Nephron progenitor cell (in vitro differentiated cells): ENCODE measurements around the gene MAX.
A peak's percentile ranks its signal among the peaks of the same experiment; 100 is the strongest.

Source experiments
- DNase-seq: peaks from one replicate; pipeline ENCODE4 v3.0.0; 2021
- H3K27ac Mint-ChIP-seq: 2 replicates; pipeline ENCODE4 v1.8.0; 2021; ENCODE audit warnings: mild to moderate bottlenecking, moderate library complexity, mixed read lengths
- H3K27me3 Mint-ChIP-seq: 2 replicates; pipeline ENCODE4 v1.8.0; 2021; ENCODE audit warnings: mild to moderate bottlenecking, low read depth, mixed read lengths; ENCODE audit not compliant: poor library complexity
- H3K36me3 Mint-ChIP-seq: 2 replicates; pipeline ENCODE4 v1.8.0; 2021; ENCODE audit warnings: low read depth, mixed read lengths
- H3K4me1 Mint-ChIP-seq: 2 replicates; pipeline ENCODE4 v1.8.0; 2021; ENCODE audit warnings: mixed read lengths
- H3K4me3 Mint-ChIP-seq: 2 replicates; pipeline ENCODE4 v1.8.0; 2021; ENCODE audit warnings: mild to moderate bottlenecking, moderate library complexity, mixed read lengths
- H3K9me3 Mint-ChIP-seq: 2 replicates; pipeline ENCODE4 v1.8.0; 2021; ENCODE audit warnings: mild to moderate bottlenecking, moderate library complexity, mixed read lengths
- CTCF ChIP-seq: fragments of 200-600 bp; sonication (generic); IDR thresholded peaks from 2 replicates; pipeline ENCODE4 v1.5.0; 2021; ENCODE audit warnings: antibody characterized with exemption

Gene MAX

GRCh38 chr14:65042296-65042695 is 60.0 kb downstream of the MAX start:
- Mint-ChIP-seq H3K36me3 (peaks cover 65% of the 10 kb centered on the region), H3K4me1 (no peaks in the 10 kb centered on the region), H3K4me3 (no peak overlapping the region), H3K9me3 (no peaks in the 10 kb centered on the region), H3K27ac (no peak overlapping the region), H3K27me3 (no peaks in the 10 kb centered on the region)
- DNase-seq: no peak
- no peak for TF ChIP-seq CTCF

- Mint-ChIP-seq H3K27me3 (no peaks in the 10 kb centered on the region), H3K9me3 (no peaks in the 10 kb centered on the region), H3K4me1 (no peaks in the 10 kb centered on the region), H3K36me3 (peaks cover 65% of the 10 kb centered on the region), H3K27ac (no peak overlapping the region), H3K4me3 (no peak overlapping the region)
- no peak for DNase-seq
- no peak for TF ChIP-seq CTCF
Observed at GRCh38 chr14:65041434-65041915, 60.8 kb downstream of the MAX start.

GRCh38 chr14:65040666-65041433 is 61.5 kb downstream of the MAX start:
- Mint-ChIP-seq H3K36me3 (peaks cover 62% of the 10 kb centered on the region), H3K27ac (no peak overlapping the region), H3K4me1 (no peaks in the 10 kb centered on the region), H3K27me3 (no peaks in the 10 kb centered on the region), H3K9me3 (no peaks in the 10 kb centered on the region), H3K4me3 (no peak overlapping the region)
- TF ChIP-seq CTCF: no peak
- DNase-seq: no peak

GRCh38 chr14:65038966-65039365 is 63.4 kb downstream of the MAX start:
- no peak for TF ChIP-seq CTCF
- no peak for DNase-seq
- H3K36me3 Mint-ChIP-seq: peaks cover 60% of the 10 kb centered on the region
- H3K27ac Mint-ChIP-seq: no peak overlapping the region
- peaks cover 10% of the 10 kb centered on the region for H3K4me1 Mint-ChIP-seq
- H3K9me3 Mint-ChIP-seq: no peaks in the 10 kb centered on the region
- no peak overlapping the region for H3K4me3 Mint-ChIP-seq
- H3K27me3 Mint-ChIP-seq: no peaks in the 10 kb centered on the region

- Mint-ChIP-seq H3K27me3 (no peaks in the 10 kb centered on the region), H3K4me1 (peaks cover 10% of the 10 kb centered on the region), H3K4me3 (no peak overlapping the region), H3K36me3 (peaks cover 52% of the 10 kb centered on the region), H3K9me3 (no peaks in the 10 kb centered on the region), H3K27ac (no peak overlapping the region)
- DNase-seq: peak; percentile 17
- no peak for TF ChIP-seq CTCF
Observed at GRCh38 chr14:65035049-65035448, 67.3 kb downstream of the MAX start.

- Mint-ChIP-seq H3K27ac (no peak overlapping the region), H3K27me3 (no peaks in the 10 kb centered on the region), H3K36me3 (peaks cover 57% of the 10 kb centered on the region), H3K4me1 (peaks cover 10% of the 10 kb centered on the region), H3K4me3 (no peak overlapping the region), H3K9me3 (no peaks in the 10 kb centered on the region)
- DNase-seq: no peak
- no peak for TF ChIP-seq CTCF
Observed at GRCh38 chr14:65034021-65034420, 68.3 kb downstream of the MAX start.
